ENCODE measurements around the gene ZNF697. TPM values are rescaled to one million over a fixed set of nuclear protein-coding genes. Genes with fewer than 3 reads are reported as not detected.

ZNF697 gene
- total and polyA plus RNA-seq, 7 donors = 0.60 to 6.6 (median 2.4) TPM

DNA sequence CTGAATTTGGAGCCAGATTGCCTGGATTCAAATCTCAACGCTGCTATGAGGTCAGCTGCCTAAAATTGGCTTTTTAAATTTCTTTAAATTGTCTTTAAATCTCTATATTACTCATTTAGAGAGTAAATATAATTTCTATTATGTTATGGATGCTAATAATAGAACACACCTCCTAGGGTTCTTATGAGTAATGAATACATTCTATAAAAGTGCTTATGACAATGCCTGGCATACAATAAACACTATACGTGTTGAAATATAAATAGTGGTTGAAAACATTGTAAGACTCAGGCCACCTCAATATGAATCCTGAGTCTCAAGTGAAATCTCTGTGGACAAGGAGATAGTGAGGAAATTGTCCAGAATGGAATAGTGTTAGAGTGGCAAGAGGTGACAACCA, 32.7 kb upstream of the ZNF697 start:
- Histone ChIP-seq H3K27me3 (no peaks in the 10 kb centered on the region), H3K36me3 (no peaks in the 10 kb centered on the region), H3K4me3 (no peak overlapping the region), H3K4me1 (no peaks in the 10 kb centered on the region), H3K9me3 (no peaks in the 10 kb centered on the region), H3K27ac (no peak overlapping the region)
- DNase-seq = no peak
- intact Hi-C loops (cut with DNase I) = no loop called here
- 78 to 79% methylated on average over 2 of the region's 2 CpGs for WGBS, 2 donors
- TF ChIP-seq CTCF (IDR thresholded peaks at IDR 0.05) = no peak
- TF ChIP-seq POLR2A (IDR thresholded peaks at IDR 0.05) = no peak
- TF ChIP-seq POLR2AphosphoS5 (IDR thresholded peaks at IDR 0.05) = no peak
- no peak for TF ChIP-seq EP300 (IDR thresholded peaks at IDR 0.05)

- DNase-seq = no peak
- WGBS, 2 donors = 76 to 92% methylated on average over 3 of the region's 3 CpGs
- H3K4me1 ChIP-seq = peaks cover 0 to 3% (median 0%) of the 10 kb centered on the region in 4 donors
- no peaks in the 10 kb centered on the region for H3K27me3 ChIP-seq
- H3K27ac ChIP-seq = no peak overlapping the region
- intact Hi-C loops (cut with DNase I) = no loop called here
- TF ChIP-seq POLR2A (IDR thresholded peaks at IDR 0.05) (no peak), POLR2AphosphoS5 (IDR thresholded peaks at IDR 0.05) (no peak)
- no peak overlapping the region for H3K4me3 ChIP-seq
- H3K36me3 ChIP-seq = no peaks in the 10 kb centered on the region
- H3K9me3 ChIP-seq = no peaks in the 10 kb centered on the region
These were observed 32.1 kb upstream of the ZNF697 start for GRCh38 chr1:119680193-119680592.

GRCh38 chr1:119679223-119679622, 31.2 kb upstream of the ZNF697 start:
- Histone ChIP-seq H3K27me3 (no peaks in the 10 kb centered on the region), H3K9me3 (no peaks in the 10 kb centered on the region), H3K4me1 (peaks cover 0 to 5% (median 0%) of the 10 kb centered on the region in 4 donors), H3K36me3 (no peaks in the 10 kb centered on the region), H3K27ac (no peak overlapping the region), H3K4me3 (no peak overlapping the region)
- intact Hi-C loops (cut with DNase I) = no loop called here
- DNase-seq = no peak
- no peak for TF ChIP-seq EP300 (IDR thresholded peaks at IDR 0.05)
- TF ChIP-seq POLR2AphosphoS5 (IDR thresholded peaks at IDR 0.05) = no peak
- no peak for TF ChIP-seq CTCF (IDR thresholded peaks at IDR 0.05)
- TF ChIP-seq POLR2A (IDR thresholded peaks at IDR 0.05) = no peak
- 51 to 96% methylated on average over 1 of the region's 1 CpG for WGBS, 2 donors

- TF ChIP-seq POLR2A (IDR thresholded peaks at IDR 0.05) = no peak
- TF ChIP-seq EP300 (IDR thresholded peaks at IDR 0.05) = no peak
These were observed 28.6 kb upstream of the ZNF697 start for GRCh38 chr1:119676571-119677206.

GRCh38 chr1:119675349-119676345, 27.6 kb upstream of the ZNF697 start:
- TF ChIP-seq CTCF (IDR thresholded peaks at IDR 0.05) (peak; percentile 49 to 86 (median 65)), POLR2AphosphoS5 (IDR thresholded peaks at IDR 0.05) (no peak)

More at GRCh38 chr1:119676571-119677206, 28.6 kb upstream of the ZNF697 start:
- no peaks in the 10 kb centered on the region for H3K9me3 ChIP-seq
- H3K36me3 ChIP-seq = no peaks in the 10 kb centered on the region
- WGBS, 2 donors = 83 to 88% methylated on average over 8 of the region's 8 CpGs
- peaks cover 0 to 5% (median 0%) of the 10 kb centered on the region in 4 donors for H3K4me1 ChIP-seq
- no peak overlapping the region for H3K4me3 ChIP-seq
- no peaks in the 10 kb centered on the region for H3K27me3 ChIP-seq
- peak; percentile 66 for DNase-seq
- H3K27ac ChIP-seq = no peak overlapping the region
- intact Hi-C loops (cut with DNase I) = no loop called here

More at GRCh38 chr1:119675349-119676345, 27.6 kb upstream of the ZNF697 start:
- no peaks in the 10 kb centered on the region for H3K27me3 ChIP-seq
- H3K36me3 ChIP-seq = no peaks in the 10 kb centered on the region
- peak overlapping the region in 3 of 4 donors; percentile 29 to 53 (median 49) for H3K27ac ChIP-seq
- intact Hi-C loops (cut with DNase I) = loop anchor here (1.0 to 2.0 kb wide), 3 partner anchors 27 to 62 kb away; partner anchors contain the start of gene ZNF697
- 23 to 25% methylated on average over 16 of the region's 16 CpGs for WGBS, 2 donors
- DNase-seq = peak; percentile 90
- H3K4me1 ChIP-seq = peaks cover 0 to 5% (median 0%) of the 10 kb centered on the region in 4 donors
- no peaks in the 10 kb centered on the region for H3K9me3 ChIP-seq
- peak overlapping the region; percentile 17 to 40 (median 36) for H3K4me3 ChIP-seq
